ENCODE data around the gene NUDCD2. TPM values are rescaled to one million over a fixed set of nuclear protein-coding genes. Genes with fewer than 3 reads are reported as not detected.

The NUDCD2 gene
- total and polyA plus RNA-seq, 9 of the 15 experiments (the other 6 are each of a cell fraction or from before 2014, with no cell fraction given) = 14.6 to 76.9 (median 32.5) TPM

DNA sequence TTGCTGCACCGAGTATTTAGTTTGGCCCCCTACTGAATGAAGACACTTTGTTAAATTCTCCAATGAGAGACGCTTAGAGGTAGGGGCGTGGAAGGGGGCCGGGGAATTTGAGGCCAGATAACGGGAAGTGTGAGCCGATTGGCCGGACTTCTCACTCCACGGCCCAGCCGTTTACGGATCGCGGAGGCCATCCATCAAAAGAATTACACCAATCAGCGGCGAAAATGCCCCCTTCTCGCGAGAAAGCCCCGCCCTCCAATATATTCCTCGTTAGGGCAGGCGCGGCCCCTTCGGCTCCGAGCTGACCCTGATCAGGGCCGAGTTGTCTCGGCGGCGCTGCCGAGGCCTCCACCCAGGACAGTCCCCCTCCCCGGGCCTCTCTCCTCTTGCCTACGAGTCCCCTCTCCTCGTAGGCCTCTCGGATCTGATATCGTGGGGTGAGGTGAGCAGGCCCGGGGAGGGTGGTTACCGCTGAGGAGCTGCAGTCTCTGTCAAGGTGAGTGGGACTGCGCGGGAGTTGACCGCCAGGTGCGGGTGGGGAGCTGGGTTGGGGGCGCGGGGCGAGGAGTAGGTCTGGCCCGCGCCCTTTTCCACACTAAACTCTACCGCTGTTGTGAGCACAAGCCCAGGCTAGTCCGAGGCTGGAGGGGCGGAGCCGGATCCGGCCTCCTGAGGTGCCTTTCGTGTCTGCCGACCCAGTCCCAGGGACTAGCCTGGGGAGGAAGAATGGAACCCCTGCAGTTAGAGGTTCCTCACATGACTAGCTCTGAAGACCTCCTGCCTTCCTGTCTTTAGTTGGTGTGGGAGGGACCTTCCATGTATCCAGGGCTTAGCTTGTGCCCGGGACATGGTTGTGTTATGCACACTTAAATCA, 22.4 kb downstream of the NUDCD2 start, which contains the start of gene CCNG1:
Gene CCNG1 (plus strand): TSS at position 287 of the 874 bp plus-strand sequence. CDS start 1,662 bp downstream, outside the sequence.
- POLR2A ChIA-PET = interaction anchor here (0.5 to 9.0 kb wide), 9 partner anchors 10 to 1722 kb away, joined by 3 to 126 read pairs (median 3); partner anchors contain the start of genes HMMR and NUDCD2
- TF ChIP-seq GATAD2A (IDR thresholded peaks at IDR 0.05) (0 out of 2 replicates have a peak, but pooled peaks have one; percentile 25), LARP7 (IDR thresholded peaks at IDR 0.05) (no peak), MYNN (IDR thresholded peaks at IDR 0.05) (no peak), MYNN (CRISPR knock-in tag; IDR thresholded peaks at IDR 0.05) (no peak), MED1 (CRISPR knock-in tag; IDR thresholded peaks at IDR 0.05; ENCODE audit: borderline replicate concordance) (no peak), TRIM24 (IDR thresholded peaks at IDR 0.05) (no peak), STAG1 (CRISPR knock-in tag; IDR thresholded peaks at IDR 0.05; ENCODE audit: borderline replicate concordance) (no peak), ZNF282 (CRISPR knock-in tag; IDR thresholded peaks at IDR 0.05) (no peak), NR2F6 (CRISPR knock-in tag; IDR thresholded peaks at IDR 0.05) (no peak), CBX2 (IDR thresholded peaks at IDR 0.05; ENCODE audit: insufficient read depth, low read length, poor library complexity, severe bottlenecking) (no peak), ZNF280A (IDR thresholded peaks at IDR 0.05; ENCODE audit: low read depth, partially characterized antibody) (no peak), TFAM (CRISPR knock-in tag; conservative IDR thresholded peaks at IDR 0.05) (no peak), EP400 (IDR thresholded peaks at IDR 0.05) (peak; percentile 54; the same call in 1 of the 2 replicates), CAMTA2 (CRISPR knock-in tag; conservative IDR thresholded peaks at IDR 0.05) (no peak), PML (IDR thresholded peaks at IDR 0.05; ENCODE audit: low read length) (peak; percentile 84), CHD1 (IDR thresholded peaks at IDR 0.05; ENCODE audit: low read length) (peak; percentile 49), BRD4 (IDR thresholded peaks at IDR 0.05) (0 out of 2 replicates have a peak, but pooled peaks have one; percentile 53)
- TF ChIP-seq, protein P1, sequence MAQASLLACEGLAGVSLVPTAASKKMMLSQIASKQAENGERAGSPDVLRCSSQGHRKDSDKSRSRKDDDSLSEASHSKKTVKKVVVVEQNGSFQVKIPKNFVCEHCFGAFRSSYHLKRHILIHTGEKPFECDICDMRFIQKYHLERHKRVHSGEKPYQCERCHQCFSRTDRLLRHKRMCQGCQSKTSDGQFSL (CRISPR knock-in tag; IDR thresholded peaks at IDR 0.05) = 0 out of 2 replicates have a peak, but pooled peaks have one; percentile 60
- TF ChIP-seq, protein P1 (tag; IDR thresholded peaks at IDR 0.05) = no peak
- TF ChIP-seq, protein P2, sequence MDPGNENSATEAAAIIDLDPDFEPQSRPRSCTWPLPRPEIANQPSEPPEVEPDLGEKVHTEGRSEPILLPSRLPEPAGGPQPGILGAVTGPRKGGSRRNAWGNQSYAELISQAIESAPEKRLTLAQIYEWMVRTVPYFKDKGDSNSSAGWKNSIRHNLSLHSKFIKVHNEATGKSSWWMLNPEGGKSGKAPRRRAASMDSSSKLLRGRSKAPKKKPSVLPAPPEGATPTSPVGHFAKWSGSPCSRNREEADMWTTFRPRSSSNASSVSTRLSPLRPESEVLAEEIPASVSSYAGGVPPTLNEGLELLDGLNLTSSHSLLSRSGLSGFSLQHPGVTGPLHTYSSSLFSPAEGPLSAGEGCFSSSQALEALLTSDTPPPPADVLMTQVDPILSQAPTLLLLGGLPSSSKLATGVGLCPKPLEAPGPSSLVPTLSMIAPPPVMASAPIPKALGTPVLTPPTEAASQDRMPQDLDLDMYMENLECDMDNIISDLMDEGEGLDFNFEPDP (CRISPR knock-in tag; IDR thresholded peaks at IDR 0.05) = no peak

More for the DNA sequence above, 22.4 kb downstream of the NUDCD2 start, which contains the start of gene CCNG1:
- Histone ChIP-seq H3K27ac (ENCODE audit: extremely low read depth, low read depth, low read length) (peak within 1 kb of the TSS; percentile 80), H3K79me2 (ENCODE audit: control insufficient read depth, insufficient read depth, low read length) (peaks cover 71% of the 10 kb centered on the region), H3K4me2 (ENCODE audit: insufficient read depth, low read length) (peak within 1 kb of the TSS; percentile 86), H3K4me1 (replicated peaks in 1 of 2; ENCODE audit: control insufficient read depth in 2 of 2, insufficient read depth in 2 of 2, low read length in 2 of 2) (peaks cover 3 to 33% of the 10 kb centered on the region in 2 experiments; a peak in 4 of 5 replicates), H3K9me3 (replicated peaks; ENCODE audit: control insufficient read depth, insufficient read depth, low read depth, low read length) (no peaks in the 10 kb centered on the region), H3K4me3 (peak within 1 kb of the TSS; percentile 71), H4K20me1 (replicated peaks; ENCODE audit: control insufficient read depth, insufficient read depth, low read length) (peaks cover 12% of the 10 kb centered on the region), H2AFZ (ENCODE audit: low read depth, low read length) (peak within 1 kb of the TSS; percentile 56), H3K9me1 (ENCODE audit: control insufficient read depth, insufficient read depth, low read length) (no peaks in the 10 kb centered on the region), H3K27me3 (ENCODE audit: control insufficient read depth in 2 of 2, insufficient read depth in 2 of 2, low read length in 2 of 2) (no peaks in the 10 kb centered on the region), H3K9ac (ENCODE audit: insufficient read depth in 1 of 2, low read depth in 2 of 2, low read length in 2 of 2) (peak within 1 kb of the TSS; percentile 84 to 96), H3K36me3 (ENCODE audit: control insufficient read depth, insufficient read depth, low read length) (peaks cover 36% of the 10 kb centered on the region)
- peak; percentile 89 to 98 (median 94) for DNase-seq (ENCODE audit: extremely low read depth in 1 of 4, low spot score in 3 of 4)
- peak; percentile 97 for FAIRE-seq
- in situ Hi-C loops (cut with MboI) (no loop called here), intact Hi-C loops (cut with micrococcal nuclease) (loop anchor here (1.0 to 5.0 kb wide), 3 partner anchors 22 to 920 kb away; no protein-coding TSS in a partner anchor)
- WGBS (ENCODE audit: insufficient coverage, low coverage, missing lambda C conversion rate) = under 1% methylated on average over 48 of the region's 51 CpGs
- no TSS peak for BruUV-seq (replicated peaks)
- CTCF ChIA-PET (ENCODE audit: low intra/inter-chr PET ratio) = interaction anchor here (1.2 kb wide), 1 partner anchor 14 kb away, joined by 3 read pairs; no protein-coding TSS in a partner anchor
- ATAC-seq = peak; percentile 84

Measured in K562 (cell line).